GM12873 (cell line): ENCODE results near the gene KIRREL3.

ENCODE experiments used
- CTCF ChIP-seq: IDR thresholded peaks from 2 replicates; pipeline ENCODE4 v1.5.1; 2012; ENCODE audit warnings: low read depth, mild to moderate bottlenecking, moderate library complexity, low read length, control low read depth; ENCODE audit not compliant: insufficient read depth; ENCODE audit errors: missing control alignments

Gene KIRREL3

GRCh38 chr11:126487711-126488110 lies 512.9 kb downstream of the KIRREL3 start:
- no peak for TF ChIP-seq CTCF

DNA sequence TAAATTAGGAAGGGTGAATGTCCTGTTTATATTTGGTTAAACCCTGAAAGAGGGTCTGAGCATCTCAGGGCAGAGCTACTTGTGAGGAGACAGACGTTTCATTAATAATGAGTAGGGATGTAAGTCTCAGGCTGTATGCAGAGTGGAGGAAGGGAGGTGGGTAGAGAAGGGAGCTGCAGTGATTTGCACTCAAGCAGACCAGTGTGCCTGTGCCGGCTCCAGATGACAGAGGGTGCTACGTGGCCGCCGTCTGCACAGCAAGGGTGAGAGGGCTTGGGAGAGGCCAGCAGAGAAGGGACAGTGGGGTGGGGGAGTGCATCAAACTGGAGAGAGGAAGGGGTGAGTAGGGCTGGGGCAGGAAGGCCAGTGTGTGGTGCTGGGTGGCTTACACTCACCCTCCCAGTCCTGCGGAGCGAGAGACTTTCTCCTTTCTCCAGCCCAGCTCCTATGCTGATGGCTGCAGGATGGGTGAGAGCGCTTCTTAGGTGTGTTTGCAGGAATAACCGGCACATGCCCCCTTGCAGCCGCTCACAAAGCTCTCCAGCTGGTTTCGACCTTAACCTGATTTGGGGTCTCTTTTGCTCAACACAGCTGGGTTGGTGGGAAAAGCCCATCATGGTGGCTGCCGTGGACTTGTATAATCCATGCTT lies 514.5 kb downstream of the KIRREL3 start:
- no peak for TF ChIP-seq CTCF

- no peak for TF ChIP-seq CTCF
Measured at GRCh38 chr11:126485021-126485792, 515.4 kb downstream of the KIRREL3 start.

DNA sequence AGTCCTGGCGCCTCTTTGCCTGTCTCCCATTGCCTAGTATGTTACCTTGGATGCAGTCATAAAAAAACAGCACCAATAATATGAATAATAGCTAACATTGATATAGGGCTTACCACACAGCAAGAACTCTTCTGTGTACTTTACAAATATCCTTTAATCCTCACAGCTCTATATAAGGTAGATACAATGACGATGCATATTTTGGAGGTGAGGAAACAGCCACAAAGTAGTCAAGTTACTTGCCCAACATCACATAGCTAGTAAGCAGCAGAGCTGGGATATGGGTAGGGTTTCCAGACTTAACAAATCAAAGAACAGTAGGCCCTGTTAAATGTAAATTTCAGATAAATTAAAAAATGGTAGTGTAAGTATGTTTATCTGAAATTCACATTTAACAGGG lies 516.3 kb downstream of the KIRREL3 start:
- TF ChIP-seq CTCF: no peak

DNA sequence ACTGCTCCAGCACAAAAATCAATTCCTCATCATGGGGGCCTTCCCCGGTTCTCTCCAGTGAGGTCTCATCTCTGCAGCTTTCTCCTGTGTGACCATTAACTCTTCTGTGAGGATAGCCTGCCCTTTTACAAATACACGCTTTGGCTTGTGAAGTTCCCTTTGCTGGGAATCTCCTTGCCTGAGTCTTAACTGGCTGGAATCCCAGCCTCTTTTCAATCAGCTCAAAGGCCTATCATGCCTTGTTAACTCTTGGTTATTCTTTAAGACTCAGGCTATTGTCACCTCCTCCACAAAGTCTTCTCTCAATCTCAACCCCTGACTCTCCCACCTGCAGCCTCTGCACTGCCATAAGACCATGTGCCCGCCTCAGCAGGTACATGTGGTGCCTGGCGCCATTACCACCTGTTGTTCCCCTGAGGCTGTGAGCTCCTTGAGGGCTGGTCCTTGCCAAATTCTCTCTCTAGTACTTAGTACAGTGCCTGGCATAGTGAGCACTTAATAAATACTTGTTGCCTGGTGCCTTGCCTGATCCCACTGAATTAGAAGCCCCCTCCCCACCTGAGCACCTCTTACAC lies 516.9 kb downstream of the KIRREL3 start:
- no peak for TF ChIP-seq CTCF

DNA sequence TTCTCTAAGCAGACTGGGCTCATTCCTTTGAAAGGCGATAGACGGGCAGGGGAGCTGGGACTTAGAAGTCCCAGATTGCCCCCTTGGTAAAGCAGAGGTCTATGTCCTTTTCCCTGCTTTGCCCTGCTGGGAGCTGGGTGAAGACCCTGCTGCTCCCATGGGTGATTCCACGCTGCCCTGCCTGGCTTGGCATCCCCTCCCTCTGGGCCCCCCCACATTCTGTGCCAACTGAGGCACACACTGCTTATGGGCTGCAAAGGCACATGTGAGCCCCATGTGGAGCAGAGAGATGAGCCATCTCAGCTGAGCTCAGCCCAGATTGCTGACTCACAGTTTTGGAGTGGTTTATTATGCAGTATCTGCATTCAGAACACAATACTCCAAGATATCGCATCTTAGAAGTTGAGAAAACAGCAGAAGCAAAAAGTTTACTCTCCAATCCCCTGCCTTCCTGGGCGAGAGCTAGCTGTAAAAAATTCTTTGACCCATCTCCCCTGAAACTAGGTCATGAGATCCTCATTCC lies 517.9 kb downstream of the KIRREL3 start:
- TF ChIP-seq CTCF: no peak

DNA sequence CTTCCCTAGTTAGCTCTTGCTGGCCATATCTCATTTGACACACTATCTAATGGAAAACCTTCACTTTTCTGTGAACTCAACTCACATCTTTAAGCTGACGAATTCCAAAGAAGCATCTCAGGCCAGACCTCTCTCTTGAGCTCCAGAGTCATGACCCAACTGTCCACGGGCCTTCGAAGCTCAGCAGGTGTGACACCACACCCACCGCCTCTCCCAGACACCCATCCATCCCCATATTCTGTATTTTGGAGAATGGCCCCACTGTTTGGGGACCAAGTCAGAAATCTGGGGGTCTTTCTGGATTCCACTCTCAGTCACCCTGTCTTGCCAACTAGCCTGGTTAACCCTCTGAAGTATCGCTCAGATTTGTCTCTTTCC lies 519.3 kb downstream of the KIRREL3 start:
- TF ChIP-seq CTCF: no peak
